CD4-positive, CD25-positive, alpha-beta regulatory T cell (primary cell): ENCODE results near the gene TREML1. TPM values are rescaled to one million over a fixed set of nuclear protein-coding genes. Genes with fewer than 3 reads are reported as not detected.

Experiments used
- ATAC-seq, 2 donors: fragments of 150-1000 bp; cut with Tn5 transposase; one replicate each; pipeline ENCODE4 v1.10.0; 2021; ENCODE audit warnings: low read depth in 2 of 2, moderate number of reproducible peaks in 2 of 2, moderate library complexity in 1 of 2
- DNase-seq, 3 donors: peaks; one replicate each; pipeline versions ENCODE4 v3.0.0 to v3.0.0-alpha.2; 2012 to 2022; ENCODE audit warnings: mixed read lengths in 1 of 3
- H3K27ac ChIP-seq: one replicate; pipeline ENCODE4 v1.7.0; 2013; ENCODE audit warnings: mild to moderate bottlenecking, low read length; ENCODE audit not compliant: insufficient read depth, poor library complexity, severe bottlenecking
- H3K27me3 ChIP-seq: one replicate; pipeline ENCODE4 v1.7.0; 2013; ENCODE audit warnings: low read length; ENCODE audit not compliant: control insufficient read depth, insufficient read depth
- H3K36me3 ChIP-seq: one replicate; pipeline ENCODE4 v1.7.0; 2013; ENCODE audit warnings: mild to moderate bottlenecking, low read length, moderate library complexity; ENCODE audit not compliant: control insufficient read depth, insufficient read depth
- H3K4me1 ChIP-seq: 2 replicates; pipeline ENCODE4 v1.7.0; 2013; ENCODE audit warnings: mild to moderate bottlenecking, low read length; ENCODE audit not compliant: insufficient read depth, control insufficient read depth, poor library complexity, severe bottlenecking
- H3K4me3 ChIP-seq: one replicate; pipeline ENCODE4 v1.7.0; 2013; ENCODE audit warnings: low read depth, mild to moderate bottlenecking, low read length, moderate library complexity
- H3K9me3 ChIP-seq, 2 experiments: 1 replicate in 1 of 2; 2 replicates in 1 of 2; pipeline ENCODE4 v1.7.0; 2013; ENCODE audit warnings: low read length in 2 of 2, mild to moderate bottlenecking in 1 of 2, moderate library complexity in 1 of 2; ENCODE audit not compliant: control insufficient read depth in 2 of 2
- H3K27ac Mint-ChIP-seq, 3 donors: one replicate each; pipeline ENCODE4 v1.8.0; 2020 to 2022; ENCODE audit warnings: mild to moderate bottlenecking in 3 of 3, mixed read lengths in 3 of 3, moderate library complexity in 2 of 3
- H3K27me3 Mint-ChIP-seq: one replicate; pipeline ENCODE4 v1.8.0; 2022; ENCODE audit warnings: mild to moderate bottlenecking, mixed read lengths
- H3K36me3 Mint-ChIP-seq: one replicate; pipeline ENCODE4 v1.8.0; 2020; ENCODE audit warnings: mixed read lengths
- H3K4me1 Mint-ChIP-seq, 4 donors: one replicate each; pipeline ENCODE4 v1.8.0; 2020 to 2022; ENCODE audit warnings: mixed read lengths in 4 of 4, mild to moderate bottlenecking in 1 of 4
- H3K4me3 Mint-ChIP-seq, 4 donors: one replicate each; pipeline ENCODE4 v1.8.0; 2020 to 2022; ENCODE audit warnings: mild to moderate bottlenecking in 4 of 4, mixed read lengths in 4 of 4, moderate library complexity in 3 of 4
- H3K9me3 Mint-ChIP-seq, 7 donors: one replicate each; pipeline ENCODE4 v1.8.0; 2020 to 2022; ENCODE audit warnings: mixed read lengths in 7 of 7, mild to moderate bottlenecking in 3 of 7, moderate library complexity in 2 of 7
- polyA plus RNA-seq, 4 donors: library from polyadenylated mRNA; unstranded; fragments of 300-500 nt; fragmentation: Illumina TruSeq; gene quantifications; one replicate each; pipeline ENCODE4 v1.2.3, GENCODE V29; 2021
- total RNA-seq: library from RNA; stranded (reverse); gene quantifications from one replicate; pipeline ENCODE4 v1.2.3, GENCODE V29; 2022

The TREML1 gene, protein sequence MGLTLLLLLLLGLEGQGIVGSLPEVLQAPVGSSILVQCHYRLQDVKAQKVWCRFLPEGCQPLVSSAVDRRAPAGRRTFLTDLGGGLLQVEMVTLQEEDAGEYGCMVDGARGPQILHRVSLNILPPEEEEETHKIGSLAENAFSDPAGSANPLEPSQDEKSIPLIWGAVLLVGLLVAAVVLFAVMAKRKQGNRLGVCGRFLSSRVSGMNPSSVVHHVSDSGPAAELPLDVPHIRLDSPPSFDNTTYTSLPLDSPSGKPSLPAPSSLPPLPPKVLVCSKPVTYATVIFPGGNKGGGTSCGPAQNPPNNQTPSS
- total RNA-seq (4.8 TPM), polyA plus RNA-seq (not detected)

- Mint-ChIP-seq H3K27ac (peak within 1 kb of the TSS in 1 of 3 donors; percentile 83), H3K4me1 (peaks cover 0 to 3% (median 0%) of the 10 kb centered on the region in 4 donors), H3K27me3 (peaks cover 11% of the 10 kb centered on the region), H3K4me3 (no peak within 1 kb of the TSS), H3K36me3 (no peaks in the 10 kb centered on the region), H3K9me3 (peaks cover 0 to 3% (median 0%) of the 10 kb centered on the region in 7 donors)
- no peak within 1 kb of the TSS for H3K4me3 ChIP-seq
- DNase-seq (no peak), ATAC-seq (no peak)
- no peaks in the 10 kb centered on the region for H3K9me3 ChIP-seq
- no peaks in the 10 kb centered on the region for H3K36me3 ChIP-seq
- H3K4me1 ChIP-seq = no peaks in the 10 kb centered on the region
- H3K27ac ChIP-seq = no peak within 1 kb of the TSS
- no peaks in the 10 kb centered on the region for H3K27me3 ChIP-seq
These were observed at the start of gene TREML1 for GRCh38 chr6:41153992-41154625. TREML1 (minus strand) TSS chr6:41154347; CDS start chr6:41154288, 59 bp downstream.

DNA sequence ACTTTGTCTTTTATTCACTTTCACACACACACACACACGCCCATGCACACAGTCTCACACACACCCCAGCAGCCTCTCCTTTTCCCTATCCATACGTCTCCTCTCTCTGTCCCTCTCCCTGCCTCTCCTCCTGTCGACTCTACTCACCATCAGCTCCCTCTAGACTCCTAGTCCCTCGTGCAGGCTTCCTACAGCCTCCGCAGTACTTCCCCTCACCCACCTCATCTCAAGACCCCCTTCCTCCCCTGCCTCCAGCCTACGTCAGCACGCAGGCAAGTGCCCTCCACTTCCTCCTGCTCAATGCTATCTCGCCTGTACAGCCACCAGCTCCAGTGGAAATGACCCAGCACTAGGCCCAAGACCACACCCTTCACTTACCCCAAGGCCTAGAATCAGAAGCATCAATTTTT is 47.6 kb upstream of the TREML1 start:
- H3K4me1 ChIP-seq = peaks cover 49% of the 10 kb centered on the region
- no peaks in the 10 kb centered on the region for H3K9me3 ChIP-seq
- Mint-ChIP-seq H3K27ac (peak overlapping the region; percentile 98 to 99 (median 98)), H3K4me3 (peak overlapping the region; percentile 67 to 86 (median 84)), H3K9me3 (no peaks in the 10 kb centered on the region), H3K36me3 (peaks cover 1% of the 10 kb centered on the region), H3K27me3 (peaks cover 3% of the 10 kb centered on the region), H3K4me1 (peaks cover 5 to 75% (median 56%) of the 10 kb centered on the region in 4 donors)
- peak overlapping the region; percentile 91 for H3K27ac ChIP-seq
- DNase-seq (no peak), ATAC-seq (no peak)
- no peaks in the 10 kb centered on the region for H3K27me3 ChIP-seq
- peak overlapping the region; percentile 63 for H3K4me3 ChIP-seq
- no peaks in the 10 kb centered on the region for H3K36me3 ChIP-seq

DNA sequence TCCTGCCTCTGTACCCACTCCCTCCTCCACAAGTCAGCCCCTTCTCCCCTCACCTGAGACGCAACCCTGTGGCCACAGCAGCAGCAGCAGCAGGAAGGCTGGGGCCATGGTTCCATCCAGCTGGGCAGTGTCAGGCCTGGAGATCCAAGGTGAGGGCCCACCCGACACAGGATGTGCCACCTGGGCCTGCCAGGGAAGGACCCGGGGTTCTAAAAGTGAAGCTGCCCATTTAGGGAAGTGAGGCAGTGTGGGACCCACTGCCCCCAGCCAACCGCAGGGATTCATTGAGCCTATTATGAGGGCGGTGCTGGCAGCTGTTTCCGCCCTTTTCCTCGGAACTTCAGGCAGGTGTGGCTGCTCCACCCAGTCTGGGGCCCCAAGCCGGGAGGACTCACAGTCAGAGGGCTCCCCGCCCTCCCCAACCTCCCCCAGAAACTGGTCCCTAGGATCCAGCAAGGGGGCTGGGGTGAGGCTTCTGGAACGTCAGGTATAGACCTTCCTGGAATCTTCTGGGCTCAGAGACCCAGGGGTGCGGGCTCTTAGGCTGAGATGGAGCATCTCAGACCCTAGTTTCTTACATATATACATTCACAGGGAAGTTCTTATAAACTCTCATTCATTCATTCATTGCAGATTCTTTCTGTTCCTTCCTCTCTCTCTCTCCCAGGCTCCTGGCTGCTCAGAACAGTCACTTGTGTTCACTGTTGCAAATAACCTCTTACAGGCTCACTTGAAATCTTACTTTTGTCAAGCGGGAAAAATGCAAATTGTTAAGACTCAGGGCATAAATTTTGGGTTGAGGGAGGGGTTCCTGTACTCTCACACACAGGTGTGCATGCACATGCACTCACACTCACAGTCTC is 47.0 kb upstream of the TREML1 start, which contains the start of gene TREML2:
Gene TREML2 (minus strand): TSS at position 249 of the 863 bp plus-strand sequence. CDS start 141 bp downstream, at position 108.
- DNase-seq (peak in 1 of 3 donors; percentile 82), ATAC-seq (peak; percentile 10 to 13)
- no peaks in the 10 kb centered on the region for H3K9me3 Mint-ChIP-seq
- H3K36me3 ChIP-seq = no peaks in the 10 kb centered on the region
- H3K9me3 ChIP-seq = no peaks in the 10 kb centered on the region
- peak within 1 kb of the TSS; percentile 91 for H3K27ac ChIP-seq
- H3K36me3 Mint-ChIP-seq = peaks cover 7% of the 10 kb centered on the region
- H3K27ac Mint-ChIP-seq = peak within 1 kb of the TSS; percentile 98 to 99 (median 98)
- no peaks in the 10 kb centered on the region for H3K27me3 ChIP-seq
- peaks cover 5 to 81% (median 59%) of the 10 kb centered on the region in 4 donors for H3K4me1 Mint-ChIP-seq
- H3K4me3 Mint-ChIP-seq = peak within 1 kb of the TSS; percentile 67 to 86 (median 84)
- peaks cover 5% of the 10 kb centered on the region for H3K27me3 Mint-ChIP-seq
- peak within 1 kb of the TSS; percentile 64 for H3K4me3 ChIP-seq
- H3K4me1 ChIP-seq = peaks cover 49% of the 10 kb centered on the region

DNA sequence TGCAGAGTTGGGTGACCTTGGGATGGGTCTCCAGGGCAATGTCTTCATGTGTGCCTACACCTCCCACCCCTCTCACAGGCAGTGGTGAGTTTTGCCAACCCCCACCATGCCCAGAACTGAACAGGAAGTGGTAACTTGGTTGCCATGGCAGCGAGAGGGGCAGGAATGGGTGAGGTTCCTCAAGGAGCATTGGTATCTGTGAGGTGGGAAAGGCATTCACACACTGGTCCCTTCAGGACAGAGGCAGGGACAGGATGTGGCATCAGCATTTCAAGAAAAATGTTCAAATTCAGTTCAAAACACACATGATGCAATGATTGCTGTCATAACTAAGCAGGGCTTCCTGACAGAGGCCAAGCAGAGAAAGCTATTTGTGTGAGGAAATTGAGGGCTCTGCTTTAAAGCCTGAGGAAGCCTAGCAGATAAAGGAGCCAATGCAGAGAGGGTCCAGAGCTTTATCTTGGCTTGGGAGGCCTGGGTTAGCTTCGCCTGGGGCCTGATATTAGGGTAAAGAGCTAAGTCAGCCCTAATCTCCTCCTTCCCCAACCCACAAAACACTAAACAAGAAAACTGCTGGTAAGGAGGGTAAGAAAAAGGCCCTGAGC is 46.3 kb upstream of the TREML1 start:
- ATAC-seq = peak; percentile 66 to 71
- Histone ChIP-seq H3K27me3 (no peaks in the 10 kb centered on the region), H3K36me3 (no peaks in the 10 kb centered on the region), H3K4me1 (peaks cover 49% of the 10 kb centered on the region), H3K9me3 (no peaks in the 10 kb centered on the region), H3K4me3 (peak overlapping the region; percentile 64), H3K27ac (peak overlapping the region; percentile 91)
- peak; percentile 15 to 93 (median 73) for DNase-seq
- H3K36me3 Mint-ChIP-seq = peaks cover 7% of the 10 kb centered on the region
- H3K27ac Mint-ChIP-seq = peak overlapping the region; percentile 98 to 99 (median 98)
- peak overlapping the region; percentile 47 to 86 (median 76) for H3K4me3 Mint-ChIP-seq
- H3K4me1 Mint-ChIP-seq = peaks cover 5 to 85% (median 60%) of the 10 kb centered on the region in 4 donors
- H3K27me3 Mint-ChIP-seq = peaks cover 5% of the 10 kb centered on the region
- no peaks in the 10 kb centered on the region for H3K9me3 Mint-ChIP-seq

DNA sequence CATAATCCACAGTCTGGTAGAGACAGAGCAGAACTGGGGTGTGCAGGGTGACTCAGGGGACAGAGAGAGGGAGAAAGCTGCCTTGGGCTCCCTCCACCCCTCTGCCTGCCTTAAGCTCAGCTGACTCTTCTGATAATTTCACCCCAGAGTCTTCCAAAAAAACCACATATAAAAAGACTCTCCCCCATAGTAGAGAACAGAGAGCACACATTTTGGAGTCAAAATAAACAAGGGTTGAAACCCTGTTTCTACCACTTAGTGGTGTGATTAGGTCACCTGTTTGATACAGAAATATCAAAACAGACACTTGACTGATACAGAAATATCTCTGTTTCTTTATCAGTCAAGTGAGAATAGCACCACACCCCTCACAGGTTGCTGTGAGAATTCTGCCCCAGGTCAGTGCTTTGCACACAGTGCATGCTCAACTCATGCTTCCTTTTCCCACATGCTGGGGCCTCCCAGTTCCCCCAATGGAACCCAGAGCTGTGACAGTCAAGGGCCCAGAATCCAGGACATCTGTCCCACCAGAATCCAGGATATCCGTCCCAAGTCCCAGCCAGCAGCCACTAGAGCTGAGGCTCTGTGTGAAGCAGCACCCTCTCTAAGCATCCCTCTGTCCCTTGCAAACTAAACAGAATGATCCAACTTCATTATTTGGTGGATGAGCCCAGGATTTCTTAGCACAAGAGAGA is 45.6 kb upstream of the TREML1 start:
- Histone ChIP-seq H3K4me1 (peaks cover 49% of the 10 kb centered on the region), H3K27me3 (no peaks in the 10 kb centered on the region), H3K9me3 (no peaks in the 10 kb centered on the region), H3K4me3 (peak overlapping the region; percentile 64), H3K27ac (peak overlapping the region; percentile 91), H3K36me3 (no peaks in the 10 kb centered on the region)
- peak; percentile 53 to 54 for ATAC-seq
- peak in 2 of 3 donors; percentile 42 to 76 for DNase-seq
- no peaks in the 10 kb centered on the region for H3K9me3 Mint-ChIP-seq
- H3K27ac Mint-ChIP-seq = peak overlapping the region; percentile 98 to 99 (median 98)
- H3K4me3 Mint-ChIP-seq = peak overlapping the region; percentile 47 to 86 (median 76)
- peaks cover 5 to 88% (median 64%) of the 10 kb centered on the region in 4 donors for H3K4me1 Mint-ChIP-seq
- H3K27me3 Mint-ChIP-seq = peaks cover 5% of the 10 kb centered on the region
- H3K36me3 Mint-ChIP-seq = peaks cover 11% of the 10 kb centered on the region

GRCh38 chr6:41197234-41197633 is 43.1 kb upstream of the TREML1 start:
- Mint-ChIP-seq H3K27me3 (peaks cover 5% of the 10 kb centered on the region), H3K4me3 (no peak overlapping the region), H3K9me3 (no peaks in the 10 kb centered on the region), H3K27ac (peak overlapping the region in 2 of 3 donors; percentile 85 to 99), H3K36me3 (peaks cover 17% of the 10 kb centered on the region), H3K4me1 (peaks cover 5 to 90% (median 57%) of the 10 kb centered on the region in 4 donors)
- Histone ChIP-seq H3K4me1 (peaks cover 39% of the 10 kb centered on the region), H3K27ac (no peak overlapping the region), H3K27me3 (no peaks in the 10 kb centered on the region), H3K36me3 (no peaks in the 10 kb centered on the region), H3K9me3 (no peaks in the 10 kb centered on the region), H3K4me3 (no peak overlapping the region)
- no peak for ATAC-seq
- DNase-seq = no peak
